ENCODE measurements around the gene CHRNB2. TPM values are rescaled to one million over a fixed set of nuclear protein-coding genes. Genes with fewer than 3 reads are reported as not detected.

The CHRNB2 gene
- total RNA-seq, 1 experiment from 2014 or later = 0.21 TPM

GRCh38 chr1:154547105-154547732 lies 20.4 kb upstream of the CHRNB2 start:
- DNase-seq (ENCODE audit: low read depth, low spot score) (no peak), ATAC-seq (no peak)
- Histone ChIP-seq H3K9me3 (ENCODE audit: control insufficient read depth, insufficient read depth, low read depth, low read length) (no peaks in the 10 kb centered on the region), H3K27ac (ENCODE audit: low read length) (no peak overlapping the region; the same call in 1 of the 2 replicates), H3K4me3 (ENCODE audit: low read depth in 2 of 2, low read length in 2 of 2) (no peak overlapping the region), H3K27me3 (ENCODE audit: control insufficient read depth, insufficient read depth, low read length) (no peaks in the 10 kb centered on the region), H3K36me3 (ENCODE audit: control insufficient read depth, insufficient read depth, low read length) (peaks cover 8% of the 10 kb centered on the region), H3K4me1 (ENCODE audit: control insufficient read depth, insufficient read depth, low read length) (peaks cover 17% of the 10 kb centered on the region)
- BruUV-seq (replicated peaks) = no TSS peak
- in situ Hi-C loops (cut with HindIII; ENCODE audit: low pct_unique_long_range_greater_than_20kb, low sequenced_read_pairs) (no loop called here), intact Hi-C loops (cut with micrococcal nuclease; ENCODE audit: unreplicated experiment) (loop anchor here (5.0 kb wide), 1 partner anchor 65 kb away; no protein-coding TSS in a partner anchor)
- CTCF ChIA-PET = interaction anchor here (0.6 to 2.1 kb wide), 16 partner anchors 9 to 344 kb away, joined by 3 to 42 read pairs (median 4); partner anchors contain the start of gene ATP8B2
- POLR2A ChIA-PET = no interaction called here
- no peak for TF ChIP-seq TCF7L2 (IDR thresholded peaks at IDR 0.05; ENCODE audit: low read depth, low read length)
- TF ChIP-seq SIN3A (IDR thresholded peaks at IDR 0.05; ENCODE audit: borderline replicate concordance, insufficient read depth, low read depth, low read length) = no peak
- TF ChIP-seq, protein P1, sequence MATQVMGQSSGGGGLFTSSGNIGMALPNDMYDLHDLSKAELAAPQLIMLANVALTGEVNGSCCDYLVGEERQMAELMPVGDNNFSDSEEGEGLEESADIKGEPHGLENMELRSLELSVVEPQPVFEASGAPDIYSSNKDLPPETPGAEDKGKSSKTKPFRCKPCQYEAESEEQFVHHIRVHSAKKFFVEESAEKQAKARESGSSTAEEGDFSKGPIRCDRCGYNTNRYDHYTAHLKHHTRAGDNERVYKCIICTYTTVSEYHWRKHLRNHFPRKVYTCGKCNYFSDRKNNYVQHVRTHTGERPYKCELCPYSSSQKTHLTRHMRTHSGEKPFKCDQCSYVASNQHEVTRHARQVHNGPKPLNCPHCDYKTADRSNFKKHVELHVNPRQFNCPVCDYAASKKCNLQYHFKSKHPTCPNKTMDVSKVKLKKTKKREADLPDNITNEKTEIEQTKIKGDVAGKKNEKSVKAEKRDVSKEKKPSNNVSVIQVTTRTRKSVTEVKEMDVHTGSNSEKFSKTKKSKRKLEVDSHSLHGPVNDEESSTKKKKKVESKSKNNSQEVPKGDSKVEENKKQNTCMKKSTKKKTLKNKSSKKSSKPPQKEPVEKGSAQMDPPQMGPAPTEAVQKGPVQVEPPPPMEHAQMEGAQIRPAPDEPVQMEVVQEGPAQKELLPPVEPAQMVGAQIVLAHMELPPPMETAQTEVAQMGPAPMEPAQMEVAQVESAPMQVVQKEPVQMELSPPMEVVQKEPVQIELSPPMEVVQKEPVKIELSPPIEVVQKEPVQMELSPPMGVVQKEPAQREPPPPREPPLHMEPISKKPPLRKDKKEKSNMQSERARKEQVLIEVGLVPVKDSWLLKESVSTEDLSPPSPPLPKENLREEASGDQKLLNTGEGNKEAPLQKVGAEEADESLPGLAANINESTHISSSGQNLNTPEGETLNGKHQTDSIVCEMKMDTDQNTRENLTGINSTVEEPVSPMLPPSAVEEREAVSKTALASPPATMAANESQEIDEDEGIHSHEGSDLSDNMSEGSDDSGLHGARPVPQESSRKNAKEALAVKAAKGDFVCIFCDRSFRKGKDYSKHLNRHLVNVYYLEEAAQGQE (IDR thresholded peaks at IDR 0.05; ENCODE audit: insufficient read depth in 1 of 2, low read depth in 2 of 2, low read length in 1 of 2) = no peak
- no peak for TF ChIP-seq POLR2AphosphoS5 (IDR thresholded peaks at IDR 0.05; ENCODE audit: low read depth, low read length)
- TF ChIP-seq, protein P2, sequence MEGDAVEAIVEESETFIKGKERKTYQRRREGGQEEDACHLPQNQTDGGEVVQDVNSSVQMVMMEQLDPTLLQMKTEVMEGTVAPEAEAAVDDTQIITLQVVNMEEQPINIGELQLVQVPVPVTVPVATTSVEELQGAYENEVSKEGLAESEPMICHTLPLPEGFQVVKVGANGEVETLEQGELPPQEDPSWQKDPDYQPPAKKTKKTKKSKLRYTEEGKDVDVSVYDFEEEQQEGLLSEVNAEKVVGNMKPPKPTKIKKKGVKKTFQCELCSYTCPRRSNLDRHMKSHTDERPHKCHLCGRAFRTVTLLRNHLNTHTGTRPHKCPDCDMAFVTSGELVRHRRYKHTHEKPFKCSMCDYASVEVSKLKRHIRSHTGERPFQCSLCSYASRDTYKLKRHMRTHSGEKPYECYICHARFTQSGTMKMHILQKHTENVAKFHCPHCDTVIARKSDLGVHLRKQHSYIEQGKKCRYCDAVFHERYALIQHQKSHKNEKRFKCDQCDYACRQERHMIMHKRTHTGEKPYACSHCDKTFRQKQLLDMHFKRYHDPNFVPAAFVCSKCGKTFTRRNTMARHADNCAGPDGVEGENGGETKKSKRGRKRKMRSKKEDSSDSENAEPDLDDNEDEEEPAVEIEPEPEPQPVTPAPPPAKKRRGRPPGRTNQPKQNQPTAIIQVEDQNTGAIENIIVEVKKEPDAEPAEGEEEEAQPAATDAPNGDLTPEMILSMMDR (IDR thresholded peaks at IDR 0.05) = no peak

DNA sequence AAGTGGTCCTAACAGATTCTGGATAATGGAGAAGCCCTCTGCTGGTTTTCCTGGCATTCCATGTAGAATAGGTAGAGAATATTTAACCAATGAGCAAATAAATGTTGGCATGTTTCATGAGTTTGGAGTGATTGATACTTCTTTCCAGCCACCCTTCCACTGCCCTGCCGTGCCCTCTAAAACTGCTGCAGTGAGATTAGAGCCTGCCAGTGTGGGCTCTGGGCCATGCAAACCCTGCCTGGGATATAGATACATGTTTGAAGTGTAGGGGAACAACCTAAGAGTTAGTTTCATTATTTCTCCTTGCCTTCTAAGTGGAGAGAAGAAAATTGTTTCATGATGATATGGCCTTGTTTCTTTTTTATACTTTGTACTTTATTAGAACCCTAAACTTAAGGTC lies 19.6 kb upstream of the CHRNB2 start:
- peaks cover 14% of the 10 kb centered on the region for H3K36me3 ChIP-seq (ENCODE audit: control insufficient read depth, insufficient read depth, low read length)
- H3K27ac ChIP-seq (ENCODE audit: low read length) = no peak overlapping the region
- in situ Hi-C loops (cut with HindIII; ENCODE audit: low pct_unique_long_range_greater_than_20kb, low sequenced_read_pairs) (no loop called here), intact Hi-C loops (cut with micrococcal nuclease; ENCODE audit: unreplicated experiment) (loop anchor here (5.0 kb wide), 1 partner anchor 66 kb away; no protein-coding TSS in a partner anchor)
- TF ChIP-seq, protein P1 (IDR thresholded peaks at IDR 0.05; ENCODE audit: insufficient read depth in 1 of 2, low read depth in 2 of 2, low read length in 1 of 2) = no peak
- TF ChIP-seq SIN3A (IDR thresholded peaks at IDR 0.05; ENCODE audit: borderline replicate concordance, insufficient read depth, low read depth, low read length) (no peak), POLR2AphosphoS5 (IDR thresholded peaks at IDR 0.05; ENCODE audit: low read depth, low read length) (no peak), TCF7L2 (IDR thresholded peaks at IDR 0.05; ENCODE audit: low read depth, low read length) (no peak)
- TF ChIP-seq, protein P2 (IDR thresholded peaks at IDR 0.05) = no peak
- CTCF ChIA-PET = no interaction called here
- ATAC-seq (no peak), DNase-seq (ENCODE audit: low read depth, low spot score) (no peak)
- H3K4me3 ChIP-seq (ENCODE audit: low read depth in 2 of 2, low read length in 2 of 2) = no peak overlapping the region
- BruUV-seq (replicated peaks) = no TSS peak
- no peaks in the 10 kb centered on the region for H3K27me3 ChIP-seq (ENCODE audit: control insufficient read depth, insufficient read depth, low read length)
- no peaks in the 10 kb centered on the region for H3K9me3 ChIP-seq (ENCODE audit: control insufficient read depth, insufficient read depth, low read depth, low read length)
- POLR2A ChIA-PET = no interaction called here
- peaks cover 17% of the 10 kb centered on the region for H3K4me1 ChIP-seq (ENCODE audit: control insufficient read depth, insufficient read depth, low read length)

Measured in Panc1 (cell line).